GM19328 (cell line): ENCODE results near the gene CHST3.
"Not testable (repeated sequence)": the region's sequence is repeated elsewhere in the genome, so short reads cannot be mapped to it uniquely, and the experiment has no call there.

Experiments used
- ATAC-seq: cut with Tn5 transposase; IDR thresholded peaks from one replicate; pipeline ENCODE4 v1.9.1; 2021; ENCODE audit warnings: mild to moderate bottlenecking, moderate library complexity; ENCODE audit not compliant: unreplicated experiment

The CHST3 gene

DNA sequence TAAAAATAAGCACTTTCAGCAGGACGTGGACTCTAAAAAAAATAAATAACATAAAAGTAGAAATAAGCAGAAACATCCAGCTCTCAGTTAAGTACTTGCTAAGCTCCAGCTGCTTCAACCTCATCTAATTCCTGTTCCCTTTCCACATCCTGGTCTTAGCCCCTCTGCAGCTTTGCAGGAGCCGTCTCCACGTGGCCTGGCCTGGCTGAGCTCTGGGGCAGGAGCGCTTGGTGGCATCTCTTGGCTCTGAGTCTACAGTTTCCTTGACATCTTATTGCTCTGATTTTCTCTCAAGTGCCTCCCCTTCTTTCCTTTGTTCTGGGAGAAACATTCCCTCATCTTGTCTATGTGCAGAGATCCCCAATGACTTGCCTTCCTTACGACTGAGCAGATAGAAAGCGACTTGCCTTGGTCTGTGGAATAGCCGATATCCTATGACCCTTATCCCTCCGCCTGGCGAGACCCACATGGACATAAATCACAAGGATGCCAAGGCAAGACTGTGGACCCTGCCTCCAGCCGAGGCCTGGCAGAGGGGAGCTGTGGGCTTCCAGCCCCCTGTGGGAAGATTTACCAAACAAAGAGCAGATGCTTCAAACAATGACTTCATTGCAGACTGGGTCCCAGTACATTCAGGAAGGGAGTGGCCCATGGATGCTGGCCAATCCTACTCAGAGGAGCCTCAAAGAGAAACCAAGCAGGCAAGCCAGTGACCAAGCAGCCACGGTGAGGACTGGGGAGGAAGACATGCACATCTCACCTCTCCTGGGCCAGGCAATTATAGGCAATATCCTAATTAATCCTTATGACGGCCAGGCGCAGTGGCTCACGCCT, 62.3 kb downstream of the CHST3 start:
- ATAC-seq: no peak

DNA sequence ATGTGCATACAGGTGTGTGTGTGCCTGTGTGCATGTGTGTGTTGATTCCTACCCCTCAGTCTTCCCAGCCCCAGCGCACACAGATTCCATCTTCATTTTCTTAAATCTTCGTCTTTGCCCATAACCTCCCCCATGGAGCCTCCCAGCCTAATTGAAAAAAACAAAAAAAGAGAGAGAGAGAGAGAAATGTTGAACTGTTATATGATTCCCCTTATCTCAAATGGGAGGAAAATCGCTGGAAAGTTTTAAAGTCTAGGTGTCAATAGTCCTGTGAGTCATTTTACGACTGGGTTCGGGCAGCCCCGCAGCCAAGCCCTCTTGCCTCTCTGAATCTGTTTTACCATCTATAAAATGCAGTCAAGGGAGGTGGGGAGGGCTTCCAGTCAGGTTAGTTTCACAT, 63.3 kb downstream of the CHST3 start:
- ATAC-seq: no peak

DNA sequence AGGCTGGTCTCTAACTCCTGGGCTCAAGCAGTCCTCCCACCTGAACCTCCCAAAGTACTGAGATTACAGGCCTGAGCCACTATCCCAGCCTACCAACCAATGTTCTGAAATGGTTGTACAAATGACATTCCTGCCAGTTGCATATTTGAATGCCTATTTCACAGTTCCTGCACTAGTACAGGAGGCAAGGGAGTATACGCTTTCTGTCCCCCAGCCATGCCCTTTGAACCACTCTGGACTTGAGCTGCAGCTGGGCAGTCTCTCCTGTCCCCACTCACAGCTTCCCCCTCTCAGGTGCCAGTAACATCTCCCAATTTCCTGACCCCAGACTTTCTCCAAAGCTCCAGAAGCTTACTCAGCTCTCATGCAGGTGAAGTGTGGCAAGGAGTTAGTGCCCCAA, 65.2 kb downstream of the CHST3 start:
- no peak for ATAC-seq

DNA sequence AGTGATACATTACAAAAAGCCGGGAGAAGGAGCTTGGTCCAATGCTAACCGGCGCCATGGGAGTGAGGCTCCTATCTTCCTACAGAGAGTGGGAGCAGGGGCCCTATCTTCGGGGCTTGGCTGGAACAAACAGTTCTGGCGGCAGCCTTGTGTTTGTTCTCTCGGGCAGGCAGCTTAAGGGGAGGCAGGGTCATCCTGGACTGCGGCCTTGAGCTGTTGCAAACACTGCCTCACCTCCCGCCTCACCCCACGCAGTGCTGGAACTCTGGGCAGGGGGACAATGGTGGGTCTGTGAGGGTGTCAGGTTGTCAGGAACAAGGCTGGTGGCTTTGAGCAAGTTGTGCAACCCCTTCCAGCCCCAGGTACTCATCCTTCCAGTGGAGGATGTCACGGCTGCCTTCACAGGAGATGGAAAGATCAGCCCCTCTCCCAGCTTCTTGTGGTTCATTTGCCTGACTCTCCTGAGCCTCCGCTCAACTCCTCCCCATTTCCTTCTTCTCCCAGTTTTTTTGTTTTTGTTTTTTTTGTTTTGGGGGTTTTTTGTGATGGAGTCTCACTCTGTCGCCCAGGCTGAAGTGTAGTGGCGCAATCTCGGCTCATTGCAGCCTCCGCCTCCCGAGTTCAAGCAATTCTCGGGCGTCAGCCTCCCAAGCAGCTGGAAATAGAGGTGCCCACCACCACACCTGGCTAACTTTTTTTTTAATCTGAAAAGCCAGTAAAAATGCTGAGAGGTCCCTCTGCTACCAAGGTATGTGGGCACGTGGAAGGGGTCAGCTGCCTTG, 66.8 kb downstream of the CHST3 start:
- ATAC-seq: no peak

DNA sequence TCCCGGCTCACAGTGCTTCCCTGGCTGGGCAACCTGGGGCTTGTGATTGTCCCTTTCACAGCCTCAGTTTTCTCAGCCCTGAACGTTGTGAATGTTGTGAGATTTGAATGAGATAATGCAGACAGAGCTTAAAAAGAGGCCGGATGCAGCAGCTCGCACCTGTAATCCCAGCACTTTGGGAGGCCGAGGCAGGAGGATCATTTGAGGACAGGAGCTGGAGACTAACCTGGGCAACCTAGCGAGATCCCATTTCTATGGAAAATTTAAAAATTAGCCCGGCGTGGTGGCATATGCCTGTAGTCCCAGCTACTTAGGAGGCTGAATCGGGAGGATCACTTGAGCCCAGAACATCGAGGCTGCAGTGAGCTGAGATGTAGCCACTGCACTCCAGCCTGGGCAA, 67.5 kb downstream of the CHST3 start:
- no peak for ATAC-seq

DNA sequence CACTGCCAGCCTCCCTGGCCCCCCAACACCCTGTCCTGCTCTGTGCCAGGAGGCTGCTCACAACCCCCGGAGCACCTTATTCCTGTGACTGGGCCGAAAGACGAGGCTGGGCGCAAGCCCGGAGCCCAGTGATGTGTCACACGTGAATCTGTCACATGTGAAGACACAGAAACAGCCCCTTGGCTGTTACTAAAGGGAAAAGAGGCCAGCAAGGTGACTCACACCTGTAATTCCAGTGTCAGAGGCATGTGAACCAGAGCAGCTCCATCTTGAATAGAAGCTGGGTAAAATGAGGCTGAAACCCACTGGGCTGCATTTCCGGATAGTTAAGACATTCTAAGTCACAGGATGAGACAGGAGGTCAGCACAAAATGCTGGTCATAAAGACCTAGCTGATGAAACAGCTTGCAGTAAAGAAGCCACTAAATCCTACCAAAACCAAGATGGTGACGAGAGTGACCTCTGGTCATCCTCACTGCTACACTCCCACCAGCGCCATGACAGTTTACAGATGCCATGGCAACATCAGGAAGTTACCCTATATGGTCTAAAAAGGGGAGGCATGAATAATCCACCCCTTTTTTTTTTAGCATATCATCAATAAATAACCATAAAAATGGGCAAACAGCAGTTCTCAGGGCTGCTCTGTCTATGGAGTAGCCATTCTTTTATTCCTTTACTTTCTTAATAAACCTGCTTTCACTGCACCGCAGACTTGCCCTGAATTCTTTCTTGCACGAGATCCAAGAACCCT, 68.4 kb downstream of the CHST3 start:
- not testable (repeated sequence) for ATAC-seq

DNA sequence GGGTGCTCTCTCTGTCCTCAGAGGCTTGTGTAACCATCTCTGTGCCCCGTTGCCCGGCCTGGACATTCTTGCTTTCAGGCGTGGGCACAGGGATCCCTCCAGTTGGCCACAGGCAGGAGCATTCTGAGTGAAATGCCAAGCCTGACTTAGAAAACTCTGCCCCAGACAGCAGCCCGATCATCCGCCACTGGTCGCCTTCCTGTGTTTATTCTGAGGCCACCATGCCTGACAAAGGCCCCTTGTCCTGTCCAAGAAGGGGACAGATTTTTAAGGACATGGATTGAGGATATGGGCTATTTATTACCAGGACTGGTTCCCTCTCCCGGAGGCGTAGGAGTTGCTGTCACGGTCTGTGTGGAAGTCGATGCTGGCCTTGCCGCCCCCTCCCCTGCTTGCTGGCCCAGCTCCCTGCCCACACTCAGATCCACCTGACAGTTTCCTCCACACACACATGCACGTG, 69.9 kb downstream of the CHST3 start:
- ATAC-seq: no peak

DNA sequence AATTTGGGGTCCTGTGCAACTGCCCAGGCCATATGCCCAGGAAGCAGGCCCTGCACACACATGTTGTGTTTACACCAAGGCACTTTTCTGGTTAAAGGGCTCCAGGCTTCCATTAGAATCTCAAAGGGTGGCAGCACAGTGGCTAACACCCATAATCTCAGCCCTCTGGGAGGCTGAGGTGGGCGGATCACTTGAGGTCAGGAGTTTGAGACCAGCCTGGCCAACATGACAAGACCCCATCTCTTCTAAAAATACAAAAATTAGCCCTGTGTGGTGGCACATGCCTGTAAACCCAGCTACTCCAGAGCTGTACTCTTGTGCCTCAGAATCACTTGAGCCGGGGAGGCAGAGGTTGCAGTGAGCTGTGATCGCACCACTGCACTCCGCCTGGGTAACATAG, 70.6 kb downstream of the CHST3 start:
- ATAC-seq: no peak

DNA sequence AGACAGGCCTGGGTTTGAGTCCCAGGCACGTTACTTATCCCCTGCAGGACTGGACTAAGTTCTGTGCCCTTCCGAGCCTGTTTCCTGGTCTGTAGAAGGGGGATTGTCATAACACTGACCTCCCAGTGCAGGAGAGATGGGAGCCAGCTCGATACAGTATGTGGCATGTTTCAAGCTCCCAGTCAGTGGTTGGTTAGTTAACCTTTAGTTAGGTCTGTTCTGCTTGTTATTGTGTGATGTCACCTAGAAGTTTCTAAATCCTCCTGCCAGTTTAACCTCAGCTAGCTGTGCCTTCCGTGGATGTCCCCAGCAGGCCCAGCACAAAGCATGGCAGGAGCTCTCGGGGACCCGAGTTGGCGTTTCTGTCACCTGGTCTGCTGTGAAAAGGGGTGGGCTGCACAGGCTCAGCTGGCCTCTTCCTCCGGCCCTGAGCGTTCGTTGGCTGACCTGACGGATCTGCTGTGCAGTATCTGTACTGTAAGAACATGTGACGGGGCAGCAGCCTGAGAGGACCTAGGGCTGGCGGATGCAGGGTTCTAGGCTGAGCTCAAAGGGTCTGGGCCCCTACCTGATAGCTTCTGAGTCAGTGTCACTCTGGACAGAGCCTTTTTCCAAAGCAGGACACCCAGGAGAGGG, 71.2 kb downstream of the CHST3 start:
- ATAC-seq: no peak

DNA sequence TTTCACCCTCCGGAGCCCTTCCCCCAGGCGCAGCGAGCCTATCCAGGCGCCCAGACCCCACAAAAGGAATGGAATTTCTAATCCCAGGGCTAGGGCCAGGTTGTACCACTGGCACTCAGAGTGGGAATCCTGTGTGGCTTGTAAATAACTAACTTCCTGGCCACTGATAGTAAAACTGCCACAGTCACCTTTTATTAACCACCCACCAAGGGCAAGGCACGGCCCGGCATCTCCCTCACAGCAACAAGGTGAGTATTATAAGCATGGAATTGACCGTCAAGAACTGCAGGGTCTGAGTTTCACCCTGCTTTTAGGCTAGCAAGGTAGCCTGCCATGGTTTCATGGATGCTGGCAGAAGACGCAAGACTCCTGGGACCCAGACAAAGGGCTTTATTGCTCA, 73.1 kb downstream of the CHST3 start:
- no peak for ATAC-seq

DNA sequence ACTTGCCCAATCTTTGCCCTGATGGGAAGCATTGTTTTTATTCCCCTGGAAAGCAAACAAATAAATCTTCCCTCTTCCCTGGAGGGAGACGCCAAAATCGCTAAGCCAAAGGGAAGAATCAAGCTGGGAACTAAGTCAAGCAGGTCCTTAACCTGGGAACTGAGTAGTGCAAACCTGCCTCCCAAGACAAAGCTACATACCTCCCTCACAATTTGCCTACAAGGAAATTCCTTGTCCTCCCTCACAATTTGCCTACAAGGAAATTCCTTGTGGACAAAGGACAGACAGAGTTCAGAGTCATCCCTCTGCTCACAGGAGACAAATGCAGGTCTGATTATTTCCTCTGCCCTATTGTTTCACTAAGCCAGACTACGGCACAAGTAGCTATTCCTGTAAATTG, 73.6 kb downstream of the CHST3 start:
- ATAC-seq: no peak

DNA sequence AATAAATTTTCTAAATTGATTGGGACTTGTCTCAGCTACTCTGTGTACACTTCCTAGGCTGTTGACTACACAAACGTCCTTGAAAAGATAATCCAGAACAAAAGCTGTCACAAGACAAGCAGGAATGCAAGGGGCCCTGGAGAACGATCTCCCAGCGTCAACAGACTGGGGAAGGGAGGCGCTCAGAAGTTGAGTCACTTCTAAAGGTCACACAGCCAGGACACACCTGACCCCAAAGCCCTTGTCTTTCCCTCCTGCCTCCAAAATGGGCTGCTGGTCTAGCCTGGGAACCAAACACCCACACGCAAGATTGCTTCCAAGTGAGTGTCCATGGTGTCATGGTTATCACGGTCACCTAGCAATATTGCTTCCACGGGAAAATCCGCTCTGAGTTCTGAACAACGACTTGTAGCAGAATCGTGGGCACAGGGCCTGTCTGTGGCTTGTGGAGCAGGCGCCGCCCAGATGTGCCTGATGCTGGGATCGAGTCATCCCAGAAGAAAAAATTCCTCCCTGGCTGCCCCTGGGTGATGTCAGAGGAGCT, 74.3 kb downstream of the CHST3 start:
- no peak for ATAC-seq

DNA sequence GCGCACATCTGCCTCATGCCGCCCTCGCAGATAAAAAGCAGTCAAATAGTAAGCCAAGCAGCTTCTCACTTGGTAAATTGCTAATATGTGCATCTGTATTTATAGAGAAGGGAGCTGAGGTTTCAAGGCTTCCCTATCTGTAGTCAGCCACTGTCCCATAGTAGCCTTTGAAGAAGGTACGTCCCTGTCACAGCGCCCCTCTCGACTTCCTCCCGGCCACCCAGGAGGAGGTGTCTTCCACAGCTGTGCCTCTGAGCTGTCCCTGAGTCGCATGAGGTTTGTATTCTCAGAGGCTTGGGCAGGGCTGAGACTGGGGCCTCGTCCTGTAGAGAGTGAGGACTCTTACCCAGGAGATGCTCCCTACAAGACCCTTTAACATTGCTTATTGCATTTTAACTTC, 75.2 kb downstream of the CHST3 start:
- no peak for ATAC-seq

DNA sequence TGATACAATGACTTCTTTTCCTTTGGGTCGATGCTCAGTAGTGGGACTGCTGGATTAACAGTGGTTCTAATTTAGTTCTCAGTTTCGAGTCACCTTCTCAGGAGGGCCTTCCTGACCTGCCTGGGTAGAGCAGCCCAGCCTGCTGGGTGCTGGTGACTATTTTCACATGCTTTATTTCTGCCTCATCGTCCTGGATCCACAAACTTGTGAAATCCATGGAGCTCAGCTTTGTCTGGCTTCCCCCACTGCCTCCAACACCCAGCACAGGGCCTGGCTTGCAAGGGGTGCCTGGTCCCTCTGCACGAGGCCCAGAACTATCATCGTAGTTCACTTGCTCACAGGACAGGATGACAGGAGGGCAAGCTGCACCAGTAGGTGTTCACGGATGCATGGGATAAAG, 77.3 kb downstream of the CHST3 start:
- no peak for ATAC-seq

DNA sequence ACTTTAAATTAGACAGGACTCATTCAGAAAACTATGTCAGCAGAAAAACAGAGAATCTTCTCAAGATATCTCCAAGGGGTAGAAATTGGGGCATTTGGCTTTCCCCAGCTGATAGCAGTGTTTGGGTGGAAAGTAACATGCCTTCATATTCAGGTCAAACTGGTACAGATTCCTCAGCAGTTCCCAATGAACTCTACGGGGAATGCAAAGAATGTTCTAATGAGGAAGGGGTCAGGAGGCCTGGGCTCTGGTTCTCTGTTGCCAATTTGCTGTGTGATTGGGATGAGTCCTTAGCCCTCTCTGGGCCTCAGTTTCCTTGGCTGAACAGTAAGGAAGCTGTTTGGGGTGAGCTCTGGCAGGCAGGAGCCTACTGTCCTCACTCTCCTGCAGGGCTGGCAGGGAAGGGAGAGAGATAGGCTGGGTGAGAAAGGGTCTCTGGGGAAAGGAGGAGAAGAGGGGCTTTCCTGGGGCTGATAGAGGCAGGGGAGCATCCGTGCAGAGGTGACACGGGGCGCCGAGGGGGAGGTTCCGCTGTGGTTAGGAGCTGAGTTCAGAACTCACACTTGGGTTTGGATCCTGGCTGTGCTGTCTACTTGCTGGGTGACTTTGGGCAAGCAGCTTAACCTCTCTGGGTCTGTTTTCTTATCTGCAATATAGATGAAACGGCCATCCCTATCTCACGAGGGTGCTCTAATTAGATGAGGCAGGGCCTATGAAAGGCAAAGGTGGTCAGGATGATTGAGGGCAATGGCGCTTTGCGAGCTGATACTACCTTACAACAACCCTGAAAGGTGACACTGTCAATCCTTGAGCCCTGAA, 79.0 kb downstream of the CHST3 start:
- no peak for ATAC-seq

DNA sequence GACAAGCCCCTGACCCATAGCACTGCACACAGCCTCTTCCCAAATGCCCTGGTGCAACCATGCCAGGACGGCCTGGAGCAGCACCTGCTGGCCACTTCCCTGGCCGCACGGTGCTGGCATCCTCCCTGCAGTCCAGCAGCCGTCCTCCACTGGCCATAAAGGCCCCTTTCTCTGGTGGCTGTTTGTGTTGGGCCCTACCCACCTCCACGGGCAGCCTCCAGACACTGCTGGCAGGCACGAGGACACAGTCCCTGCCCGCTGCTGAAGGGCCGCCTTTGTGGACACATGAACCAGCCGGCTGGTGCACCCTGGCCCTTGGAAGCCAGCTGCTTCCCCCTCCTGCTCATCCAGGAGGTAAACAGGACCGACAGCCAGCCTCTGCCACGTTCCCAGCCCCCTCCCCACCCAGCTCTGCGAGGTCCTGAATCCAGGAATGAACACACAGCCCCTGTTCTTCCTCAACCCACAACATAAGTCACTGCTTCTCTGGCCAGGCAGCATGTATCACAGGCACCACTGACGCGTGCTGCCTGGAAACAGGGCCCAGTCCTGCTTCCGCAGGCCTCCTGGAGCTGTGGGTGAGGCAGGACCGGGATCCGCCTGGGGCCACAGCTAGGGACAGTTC, 80.3 kb downstream of the CHST3 start:
- ATAC-seq: no peak

DNA sequence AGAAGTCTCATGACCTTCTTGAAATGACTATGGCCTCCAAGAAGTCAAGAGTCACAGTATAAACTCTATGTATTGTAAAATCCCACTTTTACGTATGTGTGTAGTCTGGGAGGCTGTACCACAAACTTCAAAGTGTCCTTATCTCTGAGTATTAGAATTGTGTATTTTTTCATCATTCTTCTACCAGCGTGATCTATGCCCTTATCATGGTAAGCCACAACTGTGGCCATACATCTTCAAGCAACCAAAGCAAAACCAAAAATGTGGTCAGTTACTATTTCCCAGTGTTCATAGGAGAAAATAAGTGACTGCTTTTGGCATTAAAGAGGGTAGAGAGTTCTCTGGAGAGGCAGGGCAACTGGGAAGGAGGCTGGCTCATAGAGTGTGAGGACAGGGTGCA, 81.4 kb downstream of the CHST3 start:
- ATAC-seq: no peak

DNA sequence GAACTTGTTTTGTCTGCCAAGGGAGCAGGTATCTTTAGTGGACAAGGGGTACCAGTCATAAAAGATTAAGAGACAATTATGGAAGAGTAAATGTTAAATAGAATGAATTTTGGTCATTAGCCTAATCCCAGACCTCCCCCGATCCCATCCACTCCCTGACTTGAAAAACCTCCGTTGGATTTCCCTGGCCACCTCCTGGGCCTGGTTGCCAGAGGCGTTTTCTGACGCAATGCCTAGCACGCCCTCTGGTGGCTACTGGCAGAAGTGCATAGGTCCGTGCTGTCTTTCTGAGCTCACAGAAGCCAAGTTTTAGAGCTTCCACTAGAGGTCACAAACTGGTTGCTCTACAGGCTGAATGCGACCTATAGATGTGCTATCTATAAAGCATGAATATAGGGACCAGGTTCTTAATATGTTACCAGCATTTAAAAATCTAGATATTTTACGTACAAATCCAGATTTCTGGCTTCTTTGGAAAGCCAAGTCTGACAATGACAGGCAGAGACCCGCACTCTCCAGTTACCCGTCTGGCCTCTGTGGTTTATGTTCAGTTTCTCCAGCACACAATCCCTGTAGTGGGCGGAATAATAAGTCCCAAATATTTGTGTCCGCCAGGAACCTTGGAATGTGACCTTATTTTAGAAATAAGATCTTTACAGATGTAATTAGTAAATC, 84.4 kb downstream of the CHST3 start:
- ATAC-seq: no peak

DNA sequence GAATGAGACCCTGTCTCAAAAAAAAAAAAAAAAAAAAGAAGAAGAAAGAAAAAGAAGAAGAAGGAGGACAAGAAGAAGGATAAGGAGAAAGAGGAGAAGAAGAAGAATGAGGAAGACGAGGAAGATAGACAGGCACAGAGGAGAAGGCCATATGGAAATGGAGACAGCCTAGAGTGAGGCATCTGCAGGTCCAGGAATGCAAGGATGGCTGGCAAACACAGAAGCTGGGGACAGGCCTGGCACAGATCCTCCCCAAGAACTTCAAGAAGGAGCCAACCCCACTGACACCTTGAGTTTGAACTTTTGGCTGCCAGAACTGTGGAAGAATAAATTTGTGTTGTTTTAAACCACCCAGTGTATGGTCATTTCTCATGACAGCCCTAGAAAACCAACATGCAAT, 85.3 kb downstream of the CHST3 start:
- no peak for ATAC-seq
